Subcutaneous adipose tissue (tissue), 4 donors: ENCODE data around the gene PSMB7. TPM values are rescaled to one million over a fixed set of nuclear protein-coding genes. Genes with fewer than 3 reads are reported as not detected.

ENCODE experiments used
- CTCF ChIP-seq: fragments of 450-650 bp; IDR thresholded peaks from one replicate; pipeline ENCODE4 v1.5.1; 2016; ENCODE audit warnings: low read depth, mild to moderate bottlenecking, control low read depth, antibody characterized with exemption, moderate library complexity
- total RNA-seq, 4 donors: library from RNA; depleted of rRNA; stranded (reverse); fragments of >200 nt; gene quantifications; one replicate each; pipeline ENCODE4 v1.1.0, GENCODE V29; 2016

Gene PSMB7
- total RNA-seq, 4 donors from 2014 or later, result 124 to 152 (median 139) TPM

GRCh38 chr9:124349267-124349666 is 66.0 kb downstream of the PSMB7 start:
- no peak for TF ChIP-seq CTCF

- no peak for TF ChIP-seq CTCF
These were observed 66.4 kb downstream of the PSMB7 start for GRCh38 chr9:124348831-124349230.

GRCh38 chr9:124348363-124348762 is 66.9 kb downstream of the PSMB7 start:
- TF ChIP-seq CTCF, result no peak

DNA sequence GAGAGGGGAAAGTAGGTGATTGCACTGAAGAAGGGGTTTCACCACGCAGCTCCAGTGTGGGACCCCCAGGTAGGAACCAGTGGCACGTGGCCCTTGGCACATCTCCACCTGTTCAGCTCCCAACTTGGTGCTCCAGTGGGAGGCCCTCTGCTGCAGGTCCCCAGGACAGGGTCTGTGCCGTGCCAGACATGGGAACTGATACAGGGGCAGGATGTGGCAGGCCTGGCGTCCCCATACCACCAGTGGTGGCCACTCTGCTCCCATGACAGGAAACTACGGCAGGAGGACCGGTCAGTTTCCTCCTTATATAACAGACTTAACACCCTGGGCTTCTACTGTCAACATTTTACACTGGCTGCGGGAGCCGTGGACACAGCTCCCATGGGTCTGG is 67.3 kb downstream of the PSMB7 start:
- no peak for TF ChIP-seq CTCF

- TF ChIP-seq CTCF, result no peak
These were observed 67.9 kb downstream of the PSMB7 start for GRCh38 chr9:124347206-124347967.

- no peak for TF ChIP-seq CTCF
These were observed 68.7 kb downstream of the PSMB7 start for GRCh38 chr9:124346347-124347163.

DNA sequence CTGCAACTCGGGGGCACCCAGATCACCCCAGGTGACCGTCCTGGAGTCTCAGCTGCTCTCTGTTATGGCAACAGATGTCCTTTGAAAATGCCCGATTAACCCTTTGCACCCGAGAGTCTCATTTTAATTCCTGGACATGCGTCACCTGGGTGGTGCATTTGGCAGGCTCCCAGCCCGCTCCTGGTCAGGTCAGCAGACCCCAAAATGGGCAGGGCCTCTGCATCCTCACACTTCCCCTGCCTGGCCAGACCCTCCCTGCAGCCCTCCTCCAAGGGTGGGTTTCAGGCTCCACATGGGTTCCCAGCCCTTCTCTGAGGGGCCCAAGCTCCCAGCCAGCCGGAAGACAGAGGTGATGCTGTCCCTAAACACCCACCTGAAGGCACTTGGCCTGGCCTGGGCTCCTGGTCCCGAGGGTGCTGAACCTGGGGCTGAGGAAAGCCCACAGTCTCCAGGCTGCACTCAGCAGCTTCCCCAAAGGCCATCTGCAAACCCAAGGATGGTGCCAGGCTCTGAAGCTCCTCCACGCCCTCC is 69.4 kb downstream of the PSMB7 start:
- TF ChIP-seq CTCF, result no peak
